ENCODE data around the gene LRRIQ4. TPM values are rescaled to one million over a fixed set of nuclear protein-coding genes. Genes with fewer than 3 reads are reported as not detected.
A peak's percentile ranks its signal among the peaks of the same experiment; 100 is the strongest.

LRRIQ4 gene
- polyA plus RNA-seq, 3 donors = 0.11 TPM; not detected in 2

DNA sequence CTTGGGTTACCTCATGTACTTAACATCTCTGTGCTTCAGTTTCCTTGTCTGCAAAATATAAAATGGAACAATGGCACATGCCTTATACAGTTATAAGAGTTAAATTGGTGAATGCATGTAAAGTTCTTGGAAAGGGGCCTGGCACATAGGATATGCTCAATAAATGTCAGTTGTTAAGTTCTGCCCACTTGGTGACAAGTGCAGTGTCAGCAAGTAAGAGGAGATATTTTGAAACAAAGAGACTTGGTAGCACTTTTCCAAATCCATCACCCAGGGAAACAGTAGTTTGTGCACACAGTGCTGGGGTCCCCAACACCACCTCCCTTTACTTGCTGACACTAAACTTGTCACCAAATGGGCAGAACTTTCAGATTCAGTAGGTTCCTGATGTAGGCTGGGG is 37.9 kb downstream of the LRRIQ4 start:
- DNase-seq = no peak

DNA sequence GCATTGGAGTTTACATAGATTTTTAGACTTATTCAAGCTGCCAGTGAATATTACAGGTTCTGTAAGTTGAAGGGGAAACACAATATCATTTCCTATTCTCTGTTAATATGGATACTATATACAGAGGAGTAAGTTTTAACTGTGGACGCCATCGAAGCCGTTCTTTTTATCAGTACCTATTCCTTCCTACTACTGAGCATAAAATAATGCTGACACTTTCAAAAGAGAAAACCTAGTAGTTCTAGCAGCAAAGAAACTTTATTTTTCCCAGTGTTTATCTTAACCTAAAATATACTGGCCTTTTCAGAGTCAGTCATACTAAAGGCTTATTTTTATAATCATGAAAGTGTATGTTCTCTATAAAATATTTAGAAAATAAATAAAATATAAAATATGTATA is 42.8 kb downstream of the LRRIQ4 start:
- DNase-seq = no peak

DNA sequence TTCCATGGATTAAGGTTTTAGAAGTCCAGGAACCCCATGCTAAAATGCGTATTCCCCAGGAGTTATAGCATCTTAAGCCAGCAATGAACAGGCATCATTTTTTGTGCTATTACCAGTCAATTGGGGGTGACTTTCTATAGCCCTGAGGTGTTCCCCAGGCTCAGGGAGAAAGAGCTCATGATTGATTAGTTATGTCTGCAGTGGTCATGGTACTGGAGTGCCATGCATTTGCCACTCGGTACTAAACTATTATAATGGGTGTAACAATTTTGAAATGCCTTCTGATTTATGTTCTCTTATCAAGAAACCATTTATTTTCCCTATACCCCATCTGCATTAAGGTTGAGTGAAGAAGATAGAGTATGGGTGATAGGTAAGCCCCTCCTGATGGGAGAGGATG is 45.1 kb downstream of the LRRIQ4 start:
- DNase-seq = no peak

DNA sequence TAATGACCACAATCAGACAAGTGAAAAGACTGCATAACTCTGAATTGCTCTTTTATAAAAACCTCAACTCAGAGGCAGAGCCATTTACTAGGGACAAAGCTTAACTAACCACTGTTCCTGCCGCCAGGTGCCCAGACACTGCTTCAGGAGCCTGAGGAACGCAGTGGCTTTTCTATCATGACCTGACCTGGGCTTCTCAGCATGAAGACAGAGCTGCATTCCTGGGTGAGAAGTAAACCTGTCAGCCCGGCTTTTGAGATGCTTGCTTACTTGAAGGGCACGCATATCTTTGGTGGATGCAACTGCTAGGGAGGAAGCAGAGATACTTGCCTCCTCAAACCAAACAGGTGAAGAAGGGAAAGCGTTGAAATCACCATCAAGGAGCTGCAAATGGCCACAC is 49.2 kb downstream of the LRRIQ4 start:
- DNase-seq = no peak

DNA sequence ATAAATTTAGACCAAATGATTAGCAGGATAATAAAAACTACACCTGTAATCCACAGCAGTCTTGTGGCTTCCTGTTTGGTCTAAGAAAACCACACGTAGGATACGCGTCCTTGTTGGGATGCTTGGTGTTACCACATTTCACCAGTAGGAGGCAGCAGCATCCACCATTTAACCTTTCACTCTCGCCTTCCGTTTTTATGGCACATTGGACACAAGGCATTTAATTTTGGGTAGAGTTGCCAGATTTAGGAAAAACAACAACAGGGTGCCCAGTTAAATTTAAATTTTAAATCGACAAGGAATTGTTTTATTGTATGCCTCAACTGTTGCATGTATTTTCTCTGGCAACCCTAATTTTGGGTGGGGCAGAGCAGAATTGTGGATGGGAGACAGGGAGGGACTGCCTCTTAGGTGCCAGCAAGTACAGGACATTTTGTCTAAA is 50.8 kb downstream of the LRRIQ4 start:
- peak; percentile 69 for DNase-seq

DNA sequence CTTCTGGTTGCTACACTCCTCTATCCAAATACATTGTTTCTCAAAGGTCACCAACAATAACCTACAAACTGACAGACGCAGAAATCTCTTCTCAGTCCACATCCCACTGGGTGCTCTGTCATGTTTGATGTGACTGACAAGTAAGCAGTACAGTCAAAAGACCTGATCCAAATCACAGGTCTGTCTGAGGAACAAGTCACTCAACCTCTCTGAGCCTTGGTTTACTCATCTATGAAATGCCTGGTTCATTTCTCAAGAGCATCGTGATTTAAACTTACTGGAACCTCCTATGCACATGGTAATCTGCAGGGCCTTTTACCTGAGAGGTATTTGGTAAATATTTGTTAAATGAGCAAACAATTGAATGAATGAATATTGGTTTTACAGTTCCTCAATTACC is 51.6 kb downstream of the LRRIQ4 start:
- DNase-seq = no peak

DNA sequence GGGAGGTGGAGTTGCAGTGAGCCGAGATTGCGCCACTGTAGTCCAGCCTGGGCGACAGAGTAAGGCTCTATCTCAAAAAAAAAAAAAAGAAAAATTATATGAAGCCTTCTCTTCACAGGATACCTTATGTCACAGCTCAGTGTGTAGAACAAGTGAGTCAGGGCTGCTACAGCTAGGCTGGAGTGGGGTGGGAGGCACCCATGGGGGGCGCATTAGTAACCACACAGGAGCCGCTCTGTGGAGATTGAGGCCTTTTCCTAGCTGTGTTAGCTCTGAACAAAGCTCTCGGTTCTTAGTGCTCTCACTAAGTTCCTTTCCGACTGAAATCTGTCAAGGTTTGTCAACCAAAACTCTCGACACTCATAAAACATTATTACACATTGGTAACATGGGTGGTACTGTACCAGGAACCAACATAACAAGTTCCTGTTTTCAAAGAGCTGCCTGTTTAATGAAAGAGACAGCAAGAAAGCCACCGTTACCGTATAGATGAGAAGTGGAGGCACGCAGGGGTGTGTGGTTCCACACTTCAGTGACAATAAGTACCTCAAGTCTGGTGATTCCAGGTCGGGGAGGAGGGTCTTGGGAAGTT is 52.6 kb downstream of the LRRIQ4 start:
- DNase-seq = no peak

DNA sequence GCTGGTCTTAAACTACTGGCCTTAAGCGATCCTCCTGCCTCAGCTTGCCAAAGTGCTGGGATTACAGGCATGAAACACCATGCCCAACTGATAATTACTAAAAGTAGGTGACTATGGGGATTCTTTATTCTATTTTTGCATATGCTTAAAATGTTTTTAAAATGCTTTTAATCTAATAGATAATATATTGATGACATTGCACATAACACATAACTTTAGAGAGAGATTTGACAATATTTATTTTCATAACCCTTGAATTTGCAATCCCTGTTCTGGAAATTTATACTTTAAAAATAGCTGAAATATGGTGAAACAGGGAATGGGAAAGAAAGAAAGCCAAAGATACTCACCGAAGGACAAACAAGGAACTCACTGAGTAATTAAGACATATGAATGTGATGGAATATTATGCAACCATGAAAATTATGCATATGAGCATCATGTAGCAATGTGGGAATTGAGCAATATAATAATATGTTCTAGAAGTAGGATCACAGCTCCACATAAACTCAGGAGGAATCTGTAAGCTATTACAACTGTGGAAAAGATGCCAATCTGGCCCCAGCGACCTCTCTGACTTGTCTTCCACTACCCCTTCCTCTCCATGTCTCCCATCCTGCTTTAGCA is 55.0 kb downstream of the LRRIQ4 start:
- no peak for DNase-seq

DNA sequence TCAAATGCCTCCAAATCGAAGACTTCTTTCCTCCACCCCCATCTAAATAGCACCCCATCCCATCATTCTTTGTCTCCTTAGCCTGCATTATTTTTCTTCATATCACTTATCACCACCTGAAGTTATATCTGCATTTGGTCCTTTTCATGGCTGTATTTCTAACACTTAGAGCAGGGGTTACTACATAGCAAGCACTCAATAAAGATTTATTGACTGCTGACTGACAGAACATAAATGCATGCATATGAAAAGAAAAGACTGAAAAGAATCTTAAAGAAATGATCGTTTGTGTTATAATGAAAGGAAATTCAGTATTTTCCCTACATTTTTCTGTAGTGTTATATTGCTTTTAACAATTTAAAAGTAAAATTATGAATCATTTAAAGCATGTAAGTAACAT is 55.7 kb downstream of the LRRIQ4 start:
- DNase-seq = no peak

DNA sequence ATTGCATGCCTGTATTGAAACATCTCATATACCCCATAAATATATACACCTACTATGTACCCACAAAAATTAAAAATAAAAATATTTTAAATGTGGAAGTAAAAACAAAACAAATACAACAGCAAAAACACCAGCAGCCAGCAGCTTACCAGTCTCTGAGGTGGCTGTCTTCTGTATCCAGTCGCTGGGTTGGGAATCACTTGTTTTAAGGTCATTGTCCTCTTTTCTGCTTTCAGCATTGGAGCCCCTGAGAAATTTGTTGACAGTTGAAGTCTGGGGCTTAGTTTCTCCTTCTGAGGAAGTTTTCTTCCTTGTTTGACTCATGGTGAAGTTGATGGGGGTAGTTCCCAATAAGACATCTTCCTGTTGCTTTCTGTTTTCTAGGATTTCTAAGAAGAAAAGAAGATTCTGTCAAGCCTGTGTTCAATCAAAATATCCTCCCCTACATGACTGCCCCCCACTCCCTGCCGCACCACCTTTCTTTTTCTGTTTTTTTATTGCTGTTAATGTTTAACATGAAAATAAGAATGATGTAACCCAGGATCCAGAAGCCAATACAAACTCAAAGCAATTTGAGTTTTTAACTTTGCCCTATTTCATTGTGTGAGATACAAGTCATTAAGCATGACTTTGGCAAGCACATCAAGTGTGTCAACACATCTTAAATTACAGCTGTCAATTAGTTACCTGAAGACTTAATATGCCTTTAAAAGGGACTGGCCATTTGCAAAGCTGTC is 57.0 kb downstream of the LRRIQ4 start, which contains the start of gene LRRC31:
TSS of gene LRRC31 (minus strand) at position 452 of the 737 bp plus-strand sequence. CDS start at position 324, 128 bp downstream.
- DNase-seq = peak; percentile 33

DNA sequence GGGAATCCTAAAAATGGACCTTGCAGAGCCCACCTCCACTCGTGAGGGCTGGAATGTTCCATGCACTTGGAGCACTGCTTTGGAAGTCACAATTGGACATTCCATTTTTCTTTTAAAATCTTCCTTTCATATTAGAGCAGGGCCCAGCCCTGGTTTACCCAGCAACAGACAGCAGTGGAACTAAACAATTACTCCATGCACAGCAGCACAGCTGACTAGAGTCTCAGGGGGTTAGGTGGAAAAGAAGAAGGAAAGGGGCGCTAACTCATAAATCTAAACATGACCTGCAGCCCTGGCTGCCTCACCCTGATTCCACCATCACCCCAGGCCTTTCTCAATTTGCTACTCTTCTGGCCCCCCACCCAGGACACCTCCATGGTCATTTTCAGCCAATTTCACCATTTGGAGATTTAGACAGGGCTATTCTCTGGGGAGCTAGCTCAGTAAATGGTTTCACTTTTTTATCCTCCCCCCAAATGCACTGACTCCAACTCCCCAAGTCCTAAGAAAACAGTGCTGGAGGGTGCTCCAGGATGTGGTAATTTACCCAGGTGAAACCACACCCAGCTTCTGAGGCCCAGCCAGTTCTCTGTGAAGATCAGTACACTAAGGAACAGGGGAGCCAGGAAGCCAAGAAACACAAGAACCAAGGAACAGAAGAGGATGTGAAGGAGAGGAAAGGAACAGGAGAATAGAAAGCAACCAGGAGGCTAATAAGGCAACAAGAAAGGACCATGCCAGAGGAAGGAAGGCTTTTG is 58.6 kb downstream of the LRRIQ4 start:
- no peak for DNase-seq

DNA sequence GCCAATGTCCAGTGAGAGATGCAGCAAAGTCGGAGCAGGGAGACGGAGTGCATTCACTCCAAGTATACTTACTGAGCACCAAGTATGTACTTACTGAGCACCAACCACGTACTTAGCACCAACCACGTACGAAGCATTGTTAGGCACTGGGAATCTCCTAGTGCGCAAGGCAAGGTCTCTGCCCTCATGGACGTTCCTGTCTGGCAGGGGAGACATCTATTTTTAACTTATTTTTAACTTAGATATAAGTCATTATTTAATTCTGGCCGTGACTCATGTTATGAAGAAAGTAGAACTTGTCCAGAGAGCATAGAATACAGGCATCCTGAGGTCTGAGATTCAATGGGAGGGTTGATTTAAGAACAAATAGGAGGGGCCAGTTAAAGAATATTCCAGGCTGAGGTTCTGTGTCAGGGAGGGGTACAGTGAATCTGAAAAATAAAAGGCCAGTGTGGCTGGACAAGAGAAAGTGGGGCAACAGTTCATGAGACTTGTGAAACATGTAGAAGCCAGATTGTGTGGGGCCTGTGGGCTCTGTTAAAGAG is 66.4 kb downstream of the LRRIQ4 start:
- no peak for DNase-seq

DNA sequence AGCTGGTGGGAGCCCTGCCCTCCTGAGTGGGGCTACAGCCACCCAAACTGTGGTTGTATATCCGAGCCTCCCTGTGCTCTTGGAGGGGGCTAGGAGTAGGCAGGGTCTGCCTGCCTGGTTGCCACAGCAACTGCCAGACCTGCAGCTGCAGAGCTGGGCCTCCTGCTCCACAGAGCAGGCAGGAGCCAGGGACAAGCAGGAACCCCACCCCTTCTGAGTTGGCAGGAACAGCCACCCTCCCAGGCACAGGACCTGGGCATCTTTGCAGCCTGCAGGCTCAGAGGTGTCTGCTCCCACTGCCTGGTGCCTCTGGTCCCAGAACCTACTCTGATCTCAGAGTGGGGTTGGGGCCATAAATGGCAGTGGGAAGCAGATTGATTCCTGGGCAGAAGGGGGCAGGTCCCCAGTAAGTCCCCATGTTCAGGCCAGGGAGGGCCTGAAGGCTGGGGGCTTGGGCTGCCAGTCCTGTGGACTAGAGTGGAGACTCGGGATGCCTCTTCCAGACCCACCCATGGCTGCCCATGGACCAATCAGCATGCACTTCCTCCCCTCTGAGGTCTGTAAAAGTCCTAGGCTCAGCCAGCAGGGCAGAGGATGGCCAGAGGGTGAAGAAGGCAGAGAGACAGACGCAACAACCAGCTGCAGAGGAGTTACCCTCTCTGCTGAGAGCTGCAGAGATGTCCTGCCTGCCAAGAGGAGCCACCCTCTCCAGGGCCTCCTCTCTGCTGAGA is 67.3 kb downstream of the LRRIQ4 start:
- DNase-seq = no peak

DNA sequence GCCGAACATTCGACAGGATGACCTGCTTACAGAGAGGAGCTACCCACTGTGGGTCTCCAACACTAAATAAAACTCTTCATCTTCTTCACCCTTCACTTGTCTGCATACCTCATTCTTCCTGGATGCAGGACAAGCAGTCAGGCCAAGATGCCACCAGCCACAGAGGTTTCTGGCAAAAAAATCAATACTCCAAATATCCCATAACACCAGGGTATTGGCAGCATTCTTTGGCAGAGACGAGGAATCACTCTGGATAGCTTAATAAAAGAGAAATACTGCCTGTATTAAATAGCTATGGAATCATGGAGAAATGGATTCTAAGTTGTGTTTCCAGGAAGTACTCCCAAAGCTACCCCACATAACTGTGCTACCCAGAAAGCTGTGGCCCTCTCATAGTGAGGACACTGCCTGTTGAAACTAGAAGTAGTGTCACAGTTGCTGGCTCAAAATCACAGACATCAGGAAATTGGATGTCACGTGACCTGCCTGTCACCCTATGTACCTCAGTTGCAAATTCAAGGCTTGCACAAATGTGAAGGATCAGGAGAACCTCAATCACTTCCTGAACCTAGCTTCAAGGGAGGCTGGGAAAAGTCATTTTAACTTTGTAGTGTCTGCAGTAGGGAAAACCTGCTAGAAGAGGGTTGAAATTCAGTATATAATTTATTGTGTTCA is 68.0 kb downstream of the LRRIQ4 start:
- no peak for DNase-seq

DNA sequence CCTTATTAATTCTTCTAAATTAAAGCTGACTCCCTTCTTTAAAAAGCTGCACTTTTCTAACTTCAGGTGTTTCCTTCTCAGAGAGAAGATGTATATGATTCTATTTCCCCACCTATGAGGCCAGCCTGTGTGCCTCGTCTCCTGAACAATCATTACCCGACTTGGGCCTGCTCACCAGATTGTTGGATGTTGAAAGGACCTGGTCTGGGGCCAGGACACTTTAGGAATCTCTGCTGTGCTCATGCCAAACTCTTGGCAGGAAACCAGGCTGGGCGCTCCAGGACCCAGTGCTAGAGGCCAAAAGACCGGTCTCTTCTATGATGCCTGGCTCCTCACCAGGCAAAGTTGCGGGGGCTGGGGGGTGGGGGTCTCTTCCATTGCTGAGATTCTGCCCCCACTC is 74.0 kb downstream of the LRRIQ4 start:
- no peak for DNase-seq

Other genes with a start within 250 kb of the LRRIQ4 start
- gene MECOM, start 149.2 kb upstream of the LRRIQ4 start, polyA plus RNA-seq (ENCODE audit: insufficient read length in 3 of 3) = 100 to 1,000 TPM; 157 to 194 (median 160) TPM
- gene TERC, start 47.8 kb upstream of the LRRIQ4 start, polyA plus RNA-seq (ENCODE audit: insufficient read length in 3 of 3) = under 1 TPM in 2 of 3 donors, not detected in 1; 0.43 to 0.61 TPM
- 1 to 10 TPM; 4.6 to 5.4 (median 4.9) TPM for gene ACTRT3, start 43.3 kb upstream of the LRRIQ4 start, polyA plus RNA-seq (ENCODE audit: insufficient read length in 3 of 3)
- gene MYNN, start 39.5 kb upstream of the LRRIQ4 start, polyA plus RNA-seq (ENCODE audit: insufficient read length in 3 of 3) = 10 to 100 TPM; 25.3 to 26.6 (median 26.5) TPM
- 10 to 100 TPM in 2 of 3 donors, 1 to 10 TPM in 1; 9.7 to 16.0 (median 14.0) TPM for gene LRRC34, start within 50 bp of the LRRIQ4 start, polyA plus RNA-seq (ENCODE audit: insufficient read length in 3 of 3)
- under 1 TPM; 0.17 to 0.41 (median 0.32) TPM for gene LRRC31, start 57.1 kb downstream of the LRRIQ4 start, polyA plus RNA-seq (ENCODE audit: insufficient read length in 3 of 3)
- not detected for gene SAMD7, start 98.7 kb downstream of the LRRIQ4 start, polyA plus RNA-seq (ENCODE audit: insufficient read length in 3 of 3)
- 100 to 1,000 TPM; 169 to 197 (median 176) TPM for gene SEC62, start 153.9 kb downstream of the LRRIQ4 start, polyA plus RNA-seq (ENCODE audit: insufficient read length in 3 of 3)
- gene GPR160, start 225.1 kb downstream of the LRRIQ4 start, polyA plus RNA-seq (ENCODE audit: insufficient read length in 3 of 3) = 10 to 100 TPM; 24.6 to 37.4 (median 31.0) TPM

Measured in renal pelvis (tissue), 4 donors.